ENCODE measurements around the gene SRCIN1. TPM values are rescaled to one million over a fixed set of nuclear protein-coding genes. Genes with fewer than 3 reads are reported as not detected.

The SRCIN1 gene
- total and polyA plus RNA-seq, 2 donors (not counting 1 experiment from before 2014, with no cell fraction given) = 0.44 to 1.1 TPM

DNA sequence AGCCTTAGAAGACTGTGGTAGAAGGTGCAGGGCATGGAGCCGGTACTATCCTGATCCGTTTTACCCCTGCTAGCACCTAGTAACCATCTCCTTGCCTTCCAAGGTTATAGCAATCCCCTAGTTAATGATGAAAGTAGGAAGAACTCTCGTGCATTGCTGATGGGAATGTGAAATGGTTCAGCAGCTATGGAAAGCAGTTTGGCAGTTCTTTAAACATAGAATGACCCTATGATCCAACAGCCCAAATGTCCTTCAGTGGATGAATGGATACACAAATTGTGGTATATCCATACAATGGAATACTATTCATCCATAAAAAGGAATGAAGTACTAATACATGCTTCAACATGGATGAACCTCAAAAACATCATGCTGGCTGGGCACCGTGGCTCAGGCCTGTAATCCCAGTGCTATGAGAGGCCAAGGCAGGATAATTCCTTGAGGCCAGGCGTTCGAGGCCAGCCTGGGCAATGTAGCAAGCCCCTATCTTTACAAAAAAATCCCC lies 6.2 kb upstream of the SRCIN1 start:
- no peaks in the 10 kb centered on the region for H4K20me1 ChIP-seq (ENCODE audit: control insufficient read depth, insufficient read depth, low read length, poor library complexity, severe bottlenecking)
- Mint-ChIP-seq H3K4me3 (no peak overlapping the region), H3K4me1 (peaks cover 8% of the 10 kb centered on the region), H3K9me3 (ENCODE audit: insufficient read depth) (no peaks in the 10 kb centered on the region), H3K27me3 (peaks cover 50% of the 10 kb centered on the region), H3K27ac (no peak overlapping the region)
- 100% methylated on average over 1 of the region's 6 CpGs for WGBS (ENCODE audit: insufficient coverage)
- H3K36me3 ChIP-seq (replicated peaks in 1 of 2; ENCODE audit: control extremely low read depth in 1 of 2, control insufficient read depth in 1 of 2, extremely low read depth in 1 of 2, insufficient read depth in 2 of 2, low read length in 1 of 2) = no peaks in the 10 kb centered on the region
- peaks cover 0 to 49% (median 36%) of the 10 kb centered on the region in 4 experiments for H3K27me3 ChIP-seq (replicated peaks in 1 of 4; ENCODE audit: control extremely low read depth in 1 of 4, control insufficient read depth in 3 of 4, insufficient read depth in 4 of 4, low read length in 3 of 4)
- TF ChIP-seq CTCF (IDR thresholded peaks at IDR 0.05) = no peak
- no peak for TF ChIP-seq EZH2 (IDR thresholded peaks at IDR 0.05; ENCODE audit: borderline replicate concordance, insufficient read depth, low read depth, low read length, poor library complexity, severe bottlenecking)
- no peak overlapping the region for H3K27ac ChIP-seq (ENCODE audit: low read length in 2 of 2)
- DNase-seq = no peak
- peaks cover 4 to 15% of the 10 kb centered on the region in 2 donors for H3K4me1 ChIP-seq (ENCODE audit: control insufficient read depth in 2 of 2, insufficient read depth in 2 of 2, low read length in 2 of 2)
- no peak overlapping the region for H3K4me3 ChIP-seq (ENCODE audit: control extremely low read depth in 1 of 5, extremely low read depth in 1 of 5, insufficient read depth in 1 of 5, low read depth in 2 of 5, low read length in 4 of 5)
- ChIA-PET POLR2A (no interaction called here), CTCF (no interaction called here)
- no peaks in the 10 kb centered on the region for H3K79me2 ChIP-seq (ENCODE audit: control insufficient read depth, insufficient read depth, low read length)
- H2AFZ ChIP-seq (ENCODE audit: insufficient read depth, low read depth, low read length, poor library complexity, severe bottlenecking) = no peak overlapping the region
- H3K9me3 ChIP-seq (ENCODE audit: control extremely low read depth in 1 of 3, control insufficient read depth in 2 of 3, insufficient read depth in 1 of 3, low read length in 2 of 3) = peaks cover 0 to 17% (median 4%) of the 10 kb centered on the region in 3 donors
- H3K4me2 ChIP-seq (replicated peaks; ENCODE audit: low read depth, low read length, poor library complexity, severe bottlenecking) = no peak overlapping the region
- H3K9ac ChIP-seq (ENCODE audit: low read length) = no peak overlapping the region
- intact Hi-C loops (cut with micrococcal nuclease) = no loop called here
- no peak for ATAC-seq (ENCODE audit: low read depth)

DNA sequence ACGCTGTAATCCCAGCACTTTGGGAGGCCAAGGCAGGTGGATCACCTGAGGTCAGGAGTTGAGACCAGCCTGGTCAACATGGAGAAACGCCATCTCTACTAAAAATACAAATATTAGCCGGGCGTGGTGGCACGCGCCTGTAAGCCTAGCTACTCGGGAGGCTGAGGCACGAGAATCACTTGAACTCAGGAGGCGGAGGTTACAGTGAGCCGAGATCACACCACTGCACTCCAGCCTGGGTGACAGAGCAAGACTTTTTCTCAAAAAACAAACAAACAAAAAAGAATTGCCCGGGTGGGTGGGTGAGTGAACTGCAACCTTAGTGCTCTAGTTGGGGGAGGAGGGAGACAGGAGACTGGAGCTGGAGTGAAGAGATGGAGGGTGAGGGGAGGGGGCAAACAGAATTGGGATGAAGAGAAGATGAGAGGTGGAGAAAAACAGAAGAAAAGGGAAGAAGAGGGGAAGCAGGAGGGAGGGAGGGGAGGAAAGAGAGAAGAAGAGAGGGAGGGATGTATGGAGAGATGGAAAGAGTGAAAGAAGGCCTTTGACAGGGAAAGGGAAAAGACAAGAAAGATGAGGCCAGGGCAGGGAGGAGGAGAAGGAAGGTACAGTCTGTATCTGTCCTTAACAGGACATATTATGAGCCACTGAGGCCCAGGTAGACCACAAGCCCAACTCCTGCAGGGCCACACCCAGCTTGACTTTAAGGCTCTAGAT lies 5.5 kb upstream of the SRCIN1 start:
- TF ChIP-seq CTCF (IDR thresholded peaks at IDR 0.05) (no peak), EZH2 (IDR thresholded peaks at IDR 0.05; ENCODE audit: borderline replicate concordance, insufficient read depth, low read depth, low read length, poor library complexity, severe bottlenecking) (no peak)
- H4K20me1 ChIP-seq (ENCODE audit: control insufficient read depth, insufficient read depth, low read length, poor library complexity, severe bottlenecking) = no peaks in the 10 kb centered on the region
- Mint-ChIP-seq H3K9me3 (ENCODE audit: insufficient read depth) (no peaks in the 10 kb centered on the region), H3K27ac (no peak overlapping the region), H3K4me3 (no peak overlapping the region), H3K27me3 (peaks cover 54% of the 10 kb centered on the region), H3K4me1 (peaks cover 13% of the 10 kb centered on the region)
- no peak overlapping the region for H2AFZ ChIP-seq (ENCODE audit: insufficient read depth, low read depth, low read length, poor library complexity, severe bottlenecking)
- H3K4me1 ChIP-seq (ENCODE audit: control insufficient read depth in 2 of 2, insufficient read depth in 2 of 2, low read length in 2 of 2) = peaks cover 10 to 22% of the 10 kb centered on the region in 2 donors
- intact Hi-C loops (cut with micrococcal nuclease) = no loop called here
- DNase-seq = no peak
- no peaks in the 10 kb centered on the region for H3K79me2 ChIP-seq (ENCODE audit: control insufficient read depth, insufficient read depth, low read length)
- CTCF ChIA-PET = interaction anchor here (0.6 kb wide), 1 partner anchor 1304 kb away, joined by 5 read pairs; no protein-coding TSS in a partner anchor
- POLR2A ChIA-PET = no interaction called here
- peaks cover 0 to 22% (median 4%) of the 10 kb centered on the region in 3 donors for H3K9me3 ChIP-seq (ENCODE audit: control extremely low read depth in 1 of 3, control insufficient read depth in 2 of 3, insufficient read depth in 1 of 3, low read length in 2 of 3)
- no peak overlapping the region for H3K9ac ChIP-seq (ENCODE audit: low read length)
- no peak overlapping the region for H3K4me3 ChIP-seq (ENCODE audit: control extremely low read depth in 1 of 5, extremely low read depth in 1 of 5, insufficient read depth in 1 of 5, low read depth in 2 of 5, low read length in 4 of 5)
- 96% methylated on average over 9 of the region's 11 CpGs for WGBS (ENCODE audit: insufficient coverage)
- H3K36me3 ChIP-seq (replicated peaks in 1 of 2; ENCODE audit: control extremely low read depth in 1 of 2, control insufficient read depth in 1 of 2, extremely low read depth in 1 of 2, insufficient read depth in 2 of 2, low read length in 1 of 2) = no peaks in the 10 kb centered on the region
- peaks cover 0 to 56% (median 39%) of the 10 kb centered on the region in 4 experiments for H3K27me3 ChIP-seq (replicated peaks in 1 of 4; ENCODE audit: control extremely low read depth in 1 of 4, control insufficient read depth in 3 of 4, insufficient read depth in 4 of 4, low read length in 3 of 4)
- no peak overlapping the region for H3K4me2 ChIP-seq (replicated peaks; ENCODE audit: low read depth, low read length, poor library complexity, severe bottlenecking)
- no peak for ATAC-seq (ENCODE audit: low read depth)
- no peak overlapping the region for H3K27ac ChIP-seq (ENCODE audit: low read length in 2 of 2)

Data from B cell (primary cell).